IMR-90 (cell line): ENCODE data around the gene AMER2.

Experiments used
- CEBPB ChIP-seq: IDR thresholded peaks from 2 replicates; pipeline ENCODE4 v1.6.1; 2012; ENCODE audit warnings: low read depth, low read length, improper control_type of control experiment
- ELK1 ChIP-seq: fragments of 150-350 bp; IDR thresholded peaks from 2 replicates; pipeline ENCODE4 v1.6.1; 2016; ENCODE audit warnings: low read depth, mild to moderate bottlenecking, low read length, moderate library complexity, borderline replicate concordance
- MAZ ChIP-seq: IDR thresholded peaks from 2 replicates; pipeline ENCODE4 v1.6.1; 2012; ENCODE audit warnings: low read depth, mild to moderate bottlenecking, low read length, improper control_type of control experiment, moderate library complexity, borderline replicate concordance
- POLR2A ChIP-seq: IDR thresholded peaks from 2 replicates; pipeline ENCODE4 v1.6.1; 2012; ENCODE audit warnings: mild to moderate bottlenecking, low read depth, low read length
- RAD21 ChIP-seq: IDR thresholded peaks from 2 replicates; pipeline ENCODE4 v1.6.1; 2012; ENCODE audit warnings: low read length, improper control_type of control experiment
- TF ChIP-seq, protein P1 (sequence below): conservative IDR thresholded peaks from 2 replicates; pipeline ENCODE4 v1.5.1; 2012; ENCODE audit warnings: mild to moderate bottlenecking, low read depth, low read length, improper control_type of control experiment

- TF ChIP-seq, protein P1, sequence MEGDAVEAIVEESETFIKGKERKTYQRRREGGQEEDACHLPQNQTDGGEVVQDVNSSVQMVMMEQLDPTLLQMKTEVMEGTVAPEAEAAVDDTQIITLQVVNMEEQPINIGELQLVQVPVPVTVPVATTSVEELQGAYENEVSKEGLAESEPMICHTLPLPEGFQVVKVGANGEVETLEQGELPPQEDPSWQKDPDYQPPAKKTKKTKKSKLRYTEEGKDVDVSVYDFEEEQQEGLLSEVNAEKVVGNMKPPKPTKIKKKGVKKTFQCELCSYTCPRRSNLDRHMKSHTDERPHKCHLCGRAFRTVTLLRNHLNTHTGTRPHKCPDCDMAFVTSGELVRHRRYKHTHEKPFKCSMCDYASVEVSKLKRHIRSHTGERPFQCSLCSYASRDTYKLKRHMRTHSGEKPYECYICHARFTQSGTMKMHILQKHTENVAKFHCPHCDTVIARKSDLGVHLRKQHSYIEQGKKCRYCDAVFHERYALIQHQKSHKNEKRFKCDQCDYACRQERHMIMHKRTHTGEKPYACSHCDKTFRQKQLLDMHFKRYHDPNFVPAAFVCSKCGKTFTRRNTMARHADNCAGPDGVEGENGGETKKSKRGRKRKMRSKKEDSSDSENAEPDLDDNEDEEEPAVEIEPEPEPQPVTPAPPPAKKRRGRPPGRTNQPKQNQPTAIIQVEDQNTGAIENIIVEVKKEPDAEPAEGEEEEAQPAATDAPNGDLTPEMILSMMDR: no peak
- TF ChIP-seq POLR2A (no peak), MAZ (no peak), CEBPB (no peak), ELK1 (no peak), RAD21 (no peak)
These were observed 8.9 kb upstream of the AMER2 start for GRCh38 chr13:25180775-25181537.
